ENCODE results near the gene DCBLD1.

The DCBLD1 gene

DNA sequence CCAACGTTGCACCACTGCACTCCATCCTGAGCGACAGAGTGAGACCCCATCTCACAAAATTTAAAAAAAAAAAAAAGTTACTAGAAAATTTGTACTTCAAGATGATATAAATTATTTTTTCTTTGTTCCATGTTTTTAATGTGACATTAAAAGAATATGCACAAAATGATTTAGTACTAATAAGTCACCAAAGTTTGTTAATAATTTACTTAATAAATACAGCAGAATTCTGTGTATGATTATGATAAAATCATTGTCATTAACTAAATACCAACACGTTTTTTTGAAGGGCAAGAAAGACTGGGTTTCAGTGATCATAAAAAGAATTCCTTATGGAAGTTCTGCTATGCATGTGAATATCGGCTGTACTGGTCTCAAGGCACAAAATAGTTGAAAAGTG is 91.7 kb downstream of the DCBLD1 start:
- no peak overlapping the region for H3K4me3 ChIP-seq (ENCODE audit: low read depth, low read length)
- TF ChIP-seq, protein P1, sequence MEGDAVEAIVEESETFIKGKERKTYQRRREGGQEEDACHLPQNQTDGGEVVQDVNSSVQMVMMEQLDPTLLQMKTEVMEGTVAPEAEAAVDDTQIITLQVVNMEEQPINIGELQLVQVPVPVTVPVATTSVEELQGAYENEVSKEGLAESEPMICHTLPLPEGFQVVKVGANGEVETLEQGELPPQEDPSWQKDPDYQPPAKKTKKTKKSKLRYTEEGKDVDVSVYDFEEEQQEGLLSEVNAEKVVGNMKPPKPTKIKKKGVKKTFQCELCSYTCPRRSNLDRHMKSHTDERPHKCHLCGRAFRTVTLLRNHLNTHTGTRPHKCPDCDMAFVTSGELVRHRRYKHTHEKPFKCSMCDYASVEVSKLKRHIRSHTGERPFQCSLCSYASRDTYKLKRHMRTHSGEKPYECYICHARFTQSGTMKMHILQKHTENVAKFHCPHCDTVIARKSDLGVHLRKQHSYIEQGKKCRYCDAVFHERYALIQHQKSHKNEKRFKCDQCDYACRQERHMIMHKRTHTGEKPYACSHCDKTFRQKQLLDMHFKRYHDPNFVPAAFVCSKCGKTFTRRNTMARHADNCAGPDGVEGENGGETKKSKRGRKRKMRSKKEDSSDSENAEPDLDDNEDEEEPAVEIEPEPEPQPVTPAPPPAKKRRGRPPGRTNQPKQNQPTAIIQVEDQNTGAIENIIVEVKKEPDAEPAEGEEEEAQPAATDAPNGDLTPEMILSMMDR (IDR thresholded peaks at IDR 0.05; ENCODE audit: low read depth, low read length): no peak

DNA sequence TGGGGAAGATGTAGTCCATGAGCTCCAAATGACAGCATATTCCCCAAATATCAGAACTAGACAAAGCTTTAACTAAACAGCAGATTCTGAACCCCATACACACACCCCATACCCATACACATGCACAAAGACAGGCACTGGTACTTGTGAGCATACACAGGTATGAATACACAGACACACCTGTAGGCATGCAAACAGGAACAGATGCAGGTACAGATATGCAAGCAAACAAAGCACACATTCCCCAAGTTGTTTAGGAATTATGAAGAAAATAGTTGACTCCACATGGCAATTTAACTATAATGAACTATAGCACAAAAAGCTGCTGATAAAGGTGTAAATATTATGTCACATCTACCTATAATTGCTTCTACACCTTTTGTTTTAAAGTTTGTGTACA is 103.2 kb downstream of the DCBLD1 start:
- no peak overlapping the region for H3K4me3 ChIP-seq (ENCODE audit: low read depth, low read length)
- TF ChIP-seq, protein P1 (IDR thresholded peaks at IDR 0.05; ENCODE audit: low read depth, low read length): no peak

DNA sequence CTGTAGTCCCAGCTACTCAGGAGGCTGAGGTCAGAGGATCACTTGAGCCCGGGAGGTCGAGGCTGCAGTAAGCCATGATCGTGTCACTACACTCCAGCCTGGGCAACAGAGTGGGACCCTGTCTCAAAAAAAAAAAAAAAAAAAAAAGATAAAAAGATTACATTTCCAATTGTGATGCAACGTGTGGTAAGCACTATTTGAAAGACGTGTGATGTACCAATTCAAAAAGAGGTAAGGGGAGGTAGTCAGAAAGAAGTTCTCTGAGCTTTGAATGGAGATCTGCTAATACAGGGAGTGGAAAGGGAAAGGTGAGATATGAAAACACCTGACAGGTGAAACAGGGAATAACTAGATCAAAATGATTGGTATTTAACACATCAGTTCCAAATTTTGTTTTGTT is 108.0 kb downstream of the DCBLD1 start:
- H3K4me3 ChIP-seq (ENCODE audit: low read depth, low read length): no peak overlapping the region
- TF ChIP-seq, protein P1 (IDR thresholded peaks at IDR 0.05; ENCODE audit: low read depth, low read length): no peak

DNA sequence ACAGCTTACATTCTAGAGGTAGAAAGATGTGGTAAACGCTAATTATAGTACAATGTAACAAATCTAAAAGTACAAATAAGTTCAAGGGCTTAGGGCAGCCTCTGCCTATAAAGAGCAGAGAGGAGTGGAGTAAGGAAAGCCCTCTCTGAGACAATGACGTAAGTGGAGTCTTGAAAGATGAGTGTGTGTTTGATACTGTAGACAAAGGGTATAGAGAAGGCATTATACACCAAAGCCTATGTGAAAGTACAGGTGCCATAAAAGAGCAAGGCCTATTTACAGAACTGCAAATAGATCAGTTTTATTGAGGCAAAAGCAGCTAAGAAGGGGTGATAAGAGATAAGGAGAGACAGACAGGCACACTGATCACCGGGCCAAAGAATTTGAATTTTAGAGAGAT is 108.9 kb downstream of the DCBLD1 start:
- no peak overlapping the region for H3K4me3 ChIP-seq (ENCODE audit: low read depth, low read length)
- TF ChIP-seq, protein P1 (IDR thresholded peaks at IDR 0.05; ENCODE audit: low read depth, low read length): no peak

DNA sequence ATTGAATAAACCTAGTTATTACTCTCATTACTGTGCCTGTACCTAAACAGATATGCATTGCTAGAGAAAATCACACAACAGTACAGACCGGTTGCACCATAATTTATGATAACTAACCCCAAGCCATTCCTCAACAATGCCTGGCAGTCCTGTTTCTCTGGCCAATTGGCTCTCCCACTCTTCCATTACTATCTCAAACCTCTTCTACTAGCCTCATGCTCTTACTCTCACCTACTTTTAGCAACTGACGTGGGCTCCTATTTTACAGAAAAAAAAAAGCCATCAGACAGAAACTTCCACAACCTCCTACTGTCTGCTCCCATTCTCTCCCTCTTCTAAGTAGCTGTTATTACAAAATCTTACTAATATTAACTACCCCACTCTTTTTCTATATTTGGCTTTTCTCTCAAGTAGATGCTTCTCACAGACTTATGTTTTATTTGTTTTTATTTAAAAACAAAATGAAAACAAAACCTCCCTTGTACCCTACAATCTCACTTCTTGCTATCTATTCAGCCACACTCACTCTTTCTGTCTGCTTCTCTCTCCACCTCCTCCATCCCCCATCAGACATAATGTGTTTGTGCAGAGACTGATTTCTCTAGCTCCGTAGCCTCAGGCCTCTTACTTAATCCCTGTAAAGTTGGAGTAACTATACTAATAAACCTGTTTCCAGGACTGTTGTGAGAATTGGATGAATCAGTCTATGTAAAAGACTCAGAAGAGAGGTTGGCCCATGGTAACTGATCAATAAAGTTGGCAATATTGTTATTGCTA is 110.7 kb downstream of the DCBLD1 start:
- TF ChIP-seq, protein P1 (IDR thresholded peaks at IDR 0.05; ENCODE audit: low read depth, low read length): no peak
- no peak overlapping the region for H3K4me3 ChIP-seq (ENCODE audit: low read depth, low read length)

DNA sequence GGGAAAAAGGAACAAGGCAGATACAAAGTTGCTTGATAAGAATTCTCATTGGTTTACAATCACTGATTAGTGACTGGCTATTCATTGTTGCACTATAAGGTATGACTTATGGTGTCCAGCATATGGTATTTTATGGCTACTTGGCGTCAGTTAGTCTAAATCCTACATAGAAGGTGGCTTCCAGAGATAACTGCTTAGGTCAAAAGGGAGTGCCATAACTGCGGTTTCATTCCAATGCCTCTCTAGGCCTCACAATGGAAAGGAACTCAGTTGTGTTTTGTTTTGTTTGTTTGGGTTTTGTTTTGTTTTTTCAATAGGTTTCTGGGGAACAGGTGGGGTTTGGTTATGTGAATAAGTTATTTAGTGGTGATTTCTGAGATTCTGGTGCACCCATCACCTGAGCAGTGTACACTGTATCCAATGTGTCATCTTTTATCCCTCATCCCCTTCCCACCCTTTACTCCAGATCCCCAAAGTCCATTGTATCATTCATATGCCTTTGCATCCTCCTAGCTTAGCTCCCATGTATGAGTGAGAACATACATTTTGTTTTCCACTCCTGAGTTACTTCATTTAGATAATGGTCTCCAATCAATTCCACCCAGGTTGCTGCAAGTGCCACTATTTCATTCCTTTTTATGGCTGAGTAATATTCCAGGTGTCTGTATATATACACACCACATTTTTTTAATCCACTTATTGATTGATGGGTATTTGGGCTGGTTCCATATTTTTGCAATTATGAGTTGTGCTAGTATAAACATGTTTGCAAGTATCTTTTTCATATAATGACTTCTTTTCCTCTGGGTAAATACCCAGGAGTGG is 112.8 kb downstream of the DCBLD1 start:
- TF ChIP-seq, protein P1 (IDR thresholded peaks at IDR 0.05; ENCODE audit: low read depth, low read length): no peak
- H3K4me3 ChIP-seq (ENCODE audit: low read depth, low read length): no peak overlapping the region

DNA sequence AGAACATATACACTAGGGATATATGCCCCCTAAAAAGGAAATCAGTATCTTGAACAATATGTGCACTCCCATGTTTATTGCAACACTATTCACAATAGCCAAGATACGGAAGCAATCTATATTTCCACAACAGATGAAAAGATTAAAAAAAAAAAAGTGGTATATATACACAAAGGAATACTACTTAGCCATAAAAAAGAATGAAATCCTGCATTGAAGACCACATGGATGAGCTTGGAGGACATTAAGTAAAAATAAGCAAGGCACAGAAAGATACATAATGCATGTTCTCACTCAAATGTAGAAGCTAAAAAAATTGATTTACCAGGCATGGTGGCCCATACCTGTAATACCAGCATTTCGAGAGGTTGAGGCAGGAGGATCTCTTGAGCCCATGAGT is 115.3 kb downstream of the DCBLD1 start:
- TF ChIP-seq, protein P1 (IDR thresholded peaks at IDR 0.05; ENCODE audit: low read depth, low read length): no peak
- H3K4me3 ChIP-seq (ENCODE audit: low read depth, low read length): no peak overlapping the region

Measured in WI38 (cell line).